Stimulated activated CD8-positive, alpha-beta memory T cell treated with anti-CD3 and anti-CD28 coated beads, Interleukin-12 subunit alpha, Interleukin-12 subunit beta, amount 100 ng/mL, for 24 hours (primary cell): ENCODE results near the gene GRID1.
"Not testable (repeated sequence)": the region's sequence is repeated elsewhere in the genome, so short reads cannot be mapped to it uniquely, and the experiment has no call there.

ENCODE experiments used
- DNase-seq: peaks from one replicate; pipeline ENCODE4 v3.0.0-alpha.2; 2020; ENCODE audit errors: extremely low read depth

GRID1 gene

DNA sequence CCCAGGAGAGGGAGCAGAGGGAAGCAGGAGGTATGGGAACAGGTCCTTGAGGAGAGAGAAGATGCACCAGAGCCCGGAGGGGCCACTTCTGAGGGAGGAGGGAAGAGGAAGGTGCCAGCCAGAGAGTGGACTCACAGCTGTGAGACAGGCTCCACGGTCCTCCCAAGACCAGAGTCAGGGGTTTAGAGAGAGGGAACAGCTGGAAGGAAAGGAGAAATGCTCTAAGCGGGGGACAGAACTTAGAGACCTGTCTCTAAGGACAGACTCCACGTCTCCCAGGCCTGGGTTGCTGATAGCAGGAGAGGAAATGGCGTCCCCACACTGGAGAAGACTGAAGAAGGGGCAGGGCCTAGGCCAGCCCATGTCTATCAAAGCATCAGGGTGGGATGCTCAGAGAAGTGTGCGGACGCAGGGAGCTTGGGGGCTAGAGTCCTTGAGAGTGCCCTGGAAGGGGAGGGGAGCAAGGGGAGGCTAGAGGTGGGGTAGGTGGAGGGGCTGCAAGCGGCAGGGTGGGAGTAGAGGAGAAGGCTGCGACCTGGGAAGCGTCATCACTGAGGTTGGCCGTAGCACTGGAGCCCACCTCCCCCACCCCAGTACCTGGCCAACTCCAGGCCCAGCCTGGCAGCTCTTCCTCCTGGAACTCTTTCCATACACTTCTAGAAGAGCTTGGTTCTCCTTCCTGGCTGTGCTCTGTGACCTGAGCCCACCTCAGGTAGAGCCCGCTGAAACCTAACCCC is 25.6 kb upstream of the GRID1 start:
- DNase-seq: no peak

DNA sequence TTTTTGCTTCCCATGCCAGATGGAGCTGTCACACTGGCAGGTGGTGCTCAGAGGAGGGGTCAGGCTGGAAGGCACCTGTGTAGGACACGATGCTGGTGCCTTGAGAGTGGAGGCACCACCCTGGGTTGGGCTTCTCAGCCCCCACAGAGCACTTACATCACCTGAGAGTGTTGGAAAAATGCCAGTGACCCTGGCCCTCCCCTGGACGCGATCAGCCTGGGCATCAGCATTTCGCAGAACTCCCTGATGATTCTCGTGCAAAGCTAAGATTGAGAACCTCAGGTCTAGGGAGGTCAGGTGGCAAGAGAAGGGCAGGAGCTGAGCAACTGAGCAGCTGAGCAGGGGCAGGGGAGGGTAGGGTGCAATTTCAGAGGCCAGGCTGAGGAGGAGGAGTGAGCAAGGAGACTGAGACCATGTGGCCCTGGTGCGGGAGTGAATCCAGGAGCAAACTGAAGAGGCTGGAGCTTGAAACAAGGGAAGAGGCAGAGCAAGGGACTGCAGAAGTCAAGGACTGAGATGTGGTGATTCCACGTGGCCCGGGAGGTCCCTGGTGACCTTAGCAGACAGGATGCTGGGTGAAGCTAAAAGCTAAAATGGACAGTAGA is 24.7 kb upstream of the GRID1 start:
- no peak for DNase-seq

DNA sequence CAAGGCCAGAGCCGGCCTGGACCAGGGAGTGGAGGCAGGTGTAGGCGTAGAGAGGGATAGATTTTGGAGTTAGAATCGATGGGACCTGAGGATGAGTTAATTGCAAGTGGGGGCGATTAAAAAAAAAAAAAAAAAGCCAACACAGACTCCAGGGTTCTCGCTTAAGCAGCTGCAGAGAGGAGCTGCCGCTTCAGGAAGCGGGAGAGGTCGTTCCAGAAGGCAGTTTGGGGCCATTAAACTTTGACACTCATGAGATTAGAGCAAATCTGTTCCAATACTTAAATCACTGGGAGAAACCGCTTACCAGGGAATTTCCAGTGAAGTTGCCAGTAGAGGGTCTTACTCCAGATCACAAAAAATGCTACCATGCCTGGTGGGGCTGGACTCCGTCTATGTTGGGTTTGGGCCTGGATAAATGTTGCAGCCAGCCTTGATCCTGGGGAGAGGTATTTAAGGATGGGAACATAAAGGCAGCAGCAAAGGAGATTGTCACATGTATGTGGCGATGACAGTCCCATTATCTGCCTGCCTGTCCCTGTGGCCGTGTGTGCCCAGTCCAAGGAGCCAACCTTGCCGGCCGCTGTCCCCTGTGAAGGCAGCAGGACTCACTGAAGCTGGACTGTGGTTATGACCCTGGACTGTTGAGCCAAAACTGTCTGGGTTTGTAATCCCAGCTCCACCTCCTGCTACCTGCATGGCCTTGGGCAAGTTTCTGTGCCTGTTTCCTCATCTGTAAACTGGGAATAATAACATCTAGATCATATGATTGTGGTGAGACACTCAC is 23.9 kb upstream of the GRID1 start:
- DNase-seq: no peak

DNA sequence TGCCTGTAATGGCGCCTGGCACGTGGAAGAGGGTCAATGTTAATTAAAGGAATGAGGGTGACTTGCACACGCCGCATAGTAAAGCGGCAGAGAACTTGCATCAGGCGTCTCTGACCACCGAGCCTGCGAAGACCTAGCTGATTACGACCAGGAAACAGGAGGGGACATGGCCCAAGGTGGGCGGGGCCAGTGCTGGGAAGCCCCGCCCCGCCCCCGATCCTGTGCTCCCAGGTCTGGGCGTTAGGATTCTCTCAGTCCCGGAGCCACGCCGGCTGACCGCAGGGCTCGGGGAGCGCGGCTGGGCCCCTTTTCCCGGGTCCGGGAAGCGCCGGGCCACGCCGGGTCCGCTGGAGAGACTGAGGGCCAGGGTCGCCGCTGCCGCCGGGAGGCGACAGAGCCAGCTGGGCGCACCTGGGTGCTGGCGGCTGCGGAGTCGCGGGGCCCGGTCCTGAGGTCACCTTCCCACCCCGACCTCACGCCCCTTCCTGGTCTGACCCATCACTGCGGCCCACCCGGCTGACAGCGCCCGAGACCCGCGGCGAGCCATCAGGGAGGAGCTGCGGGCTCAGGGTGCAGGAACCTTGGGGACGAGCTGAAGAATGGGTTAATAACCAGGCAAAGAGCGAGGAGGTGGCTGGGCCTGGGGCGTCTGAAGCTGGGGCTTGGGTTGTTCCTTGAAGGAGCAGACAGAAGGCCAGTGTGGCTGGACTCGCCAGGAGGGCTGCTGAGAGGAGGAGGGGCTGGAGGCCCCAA is 23.0 kb upstream of the GRID1 start:
- DNase-seq: no peak

DNA sequence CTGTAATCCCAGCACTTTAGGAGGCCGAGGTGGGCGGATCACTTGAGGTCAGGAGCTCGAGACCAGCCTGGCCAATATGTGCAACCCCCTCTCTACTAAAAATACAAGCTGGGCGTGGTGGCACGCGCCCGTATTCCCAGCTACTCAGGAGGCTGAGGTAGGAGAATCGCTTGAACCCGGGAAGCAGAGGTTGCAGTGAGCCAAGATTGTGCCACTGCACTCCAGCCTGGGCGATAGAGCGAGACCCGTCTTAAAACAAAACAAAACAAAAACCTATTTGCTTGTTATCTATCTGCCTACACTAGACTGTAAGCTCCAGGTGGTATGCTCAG is 22.5 kb upstream of the GRID1 start:
- not testable (repeated sequence) for DNase-seq

DNA sequence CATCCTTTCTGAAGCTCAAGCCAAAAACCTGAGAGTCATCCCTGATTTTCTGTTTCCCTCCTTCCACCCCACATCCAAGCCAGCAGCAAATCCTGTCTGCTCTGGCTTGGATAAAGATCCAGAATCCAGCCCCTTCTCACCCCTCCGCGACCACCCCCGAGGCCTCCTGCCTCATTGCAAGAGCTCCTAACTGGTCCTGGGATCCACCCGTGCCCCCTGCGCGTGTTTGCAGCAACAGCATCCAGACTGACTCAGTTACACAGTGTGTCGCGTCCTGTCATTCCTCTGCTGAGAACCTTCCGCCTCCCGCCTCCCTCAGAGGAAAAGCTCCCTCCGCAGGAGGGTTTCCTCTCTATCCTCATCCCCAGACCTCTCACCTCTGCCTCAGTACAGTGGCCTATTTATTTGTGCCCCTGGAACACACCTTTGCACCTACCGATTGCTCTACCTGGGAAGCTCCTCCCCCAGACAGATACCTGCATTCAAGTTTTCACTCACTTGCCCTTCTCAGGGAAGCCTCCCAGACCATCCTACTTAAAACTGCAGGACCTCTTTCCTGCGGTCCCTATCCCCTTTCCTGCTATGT is 21.6 kb upstream of the GRID1 start:
- DNase-seq: no peak

DNA sequence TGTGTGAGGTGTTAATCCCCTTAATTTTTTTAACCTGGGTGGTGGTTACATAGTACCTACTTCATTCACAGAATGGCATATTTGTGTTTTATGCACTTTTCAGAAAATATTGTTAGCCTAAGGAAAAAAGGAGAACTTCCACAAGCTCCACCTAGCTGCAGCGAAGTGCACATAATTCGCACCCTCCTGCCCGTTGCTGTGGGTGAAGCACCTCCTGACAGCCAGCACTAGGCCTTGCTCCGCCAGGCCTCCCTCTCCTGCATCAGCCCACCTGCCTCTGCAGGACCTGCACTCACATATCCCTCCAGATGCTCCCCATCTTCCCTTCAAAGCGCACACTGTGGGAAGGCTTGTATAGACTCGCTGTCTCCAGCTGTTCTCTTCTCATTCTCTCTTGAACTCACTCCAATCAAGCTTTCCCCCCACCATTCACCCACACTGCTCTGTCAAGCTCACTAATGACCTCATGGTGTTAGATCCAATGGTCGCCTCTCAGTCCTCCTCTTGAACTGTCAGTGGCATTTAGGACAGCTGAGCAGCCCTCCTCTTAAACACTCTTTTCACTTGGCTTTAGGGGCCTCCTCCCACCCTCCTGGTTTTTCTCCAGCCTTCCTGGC is 20.7 kb upstream of the GRID1 start:
- no peak for DNase-seq

DNA sequence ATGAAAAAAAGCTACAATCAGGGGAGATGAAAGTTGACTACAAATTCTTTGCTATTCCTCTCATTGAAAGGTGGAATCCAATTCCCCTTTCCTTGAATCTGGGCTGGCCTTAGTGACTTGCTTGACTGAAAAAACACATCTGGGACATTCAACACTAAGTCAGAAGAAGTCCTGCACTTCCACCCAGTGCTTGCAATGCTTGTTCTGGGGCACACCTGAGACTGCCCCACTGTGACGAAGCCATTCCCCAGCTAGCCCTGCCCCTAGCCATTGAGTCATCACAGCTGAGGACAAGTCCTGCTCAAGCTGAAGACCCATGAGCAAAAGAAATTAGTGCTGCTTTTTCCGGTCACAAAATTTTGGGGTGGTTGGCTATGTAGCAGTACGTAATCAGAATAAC is 19.2 kb upstream of the GRID1 start:
- no peak for DNase-seq

DNA sequence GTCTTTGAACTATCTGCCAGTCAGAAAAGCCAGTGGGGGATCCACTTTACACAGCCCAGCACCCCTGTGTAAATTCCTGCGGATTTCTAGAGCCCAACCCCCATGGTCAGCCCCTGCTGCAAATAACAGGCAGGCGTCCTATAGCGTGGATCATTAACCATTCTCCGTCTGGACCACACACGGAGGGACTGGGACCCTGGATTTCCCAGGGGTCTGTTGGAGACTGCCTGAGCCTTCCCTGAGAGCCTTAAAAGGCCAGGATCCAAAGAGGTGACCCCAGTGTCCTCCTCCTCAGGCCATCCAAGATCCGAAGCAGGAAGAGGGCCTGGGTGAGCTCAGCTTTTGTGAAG is 11.2 kb upstream of the GRID1 start:
- DNase-seq: no peak

DNA sequence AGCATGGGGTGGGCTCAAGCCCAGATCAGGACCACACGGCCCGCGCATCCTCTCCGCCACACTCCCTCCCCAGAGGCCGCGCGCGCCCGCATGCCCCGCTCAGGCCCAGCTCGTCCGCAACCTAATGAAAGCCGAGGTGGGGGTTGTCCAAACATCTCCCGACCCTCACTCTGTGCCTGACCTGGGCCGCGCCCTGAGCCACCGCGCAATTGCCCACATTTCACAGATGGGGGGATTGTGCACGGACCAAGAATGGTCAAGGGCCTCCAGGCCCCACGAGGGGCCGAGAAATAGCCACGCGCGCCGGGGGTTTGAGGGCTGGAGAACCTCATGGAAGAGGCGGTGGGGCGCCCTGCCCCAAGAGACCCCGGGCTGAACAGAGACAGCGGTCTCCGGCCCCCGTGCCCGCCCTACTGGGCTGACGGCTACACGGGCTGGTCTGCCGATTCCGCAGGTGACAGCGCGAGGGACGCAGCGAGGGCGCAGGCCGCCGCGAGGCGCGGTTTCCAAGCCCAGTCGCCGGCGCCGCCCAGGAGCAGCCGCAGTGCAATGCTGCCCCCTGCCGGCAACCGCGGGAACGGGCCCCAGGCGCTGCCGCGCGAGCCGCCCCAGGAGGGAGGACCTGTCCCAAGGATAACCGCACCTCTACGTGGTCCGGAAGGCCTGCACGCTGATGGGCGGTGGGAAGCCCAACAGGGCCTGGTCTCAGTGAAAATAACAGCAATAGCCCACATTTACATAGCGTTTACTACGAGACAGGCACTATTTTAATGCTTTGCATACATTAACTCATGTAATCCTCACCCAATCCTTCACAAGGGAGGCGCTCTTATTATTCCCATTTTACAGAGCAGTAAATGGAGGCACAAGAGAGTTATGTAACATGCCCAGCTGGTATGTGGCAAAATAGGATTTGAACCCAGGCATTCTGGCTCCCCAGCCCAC is 10.5 kb upstream of the GRID1 start:
- peak; percentile 37 for DNase-seq

DNA sequence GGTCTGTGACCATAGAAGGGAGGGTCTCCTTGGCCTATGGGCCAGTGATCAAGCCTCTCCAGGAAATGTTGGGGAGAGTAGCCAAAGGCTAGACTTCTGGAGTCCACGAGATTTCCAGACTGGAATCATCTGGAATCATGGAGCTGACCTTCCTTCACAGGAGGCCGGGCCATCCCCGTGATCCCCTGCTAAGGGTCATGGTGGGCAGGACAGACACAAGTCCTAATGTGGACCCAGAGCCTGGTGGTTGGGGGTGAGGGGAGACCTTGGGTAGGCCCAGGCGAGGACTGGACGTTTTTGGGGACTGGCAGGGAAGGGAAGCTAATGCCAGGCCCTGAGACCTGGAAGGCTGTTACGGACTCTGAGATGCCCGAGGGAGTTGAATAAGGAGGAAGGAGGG is 9.8 kb upstream of the GRID1 start:
- no peak for DNase-seq

DNA sequence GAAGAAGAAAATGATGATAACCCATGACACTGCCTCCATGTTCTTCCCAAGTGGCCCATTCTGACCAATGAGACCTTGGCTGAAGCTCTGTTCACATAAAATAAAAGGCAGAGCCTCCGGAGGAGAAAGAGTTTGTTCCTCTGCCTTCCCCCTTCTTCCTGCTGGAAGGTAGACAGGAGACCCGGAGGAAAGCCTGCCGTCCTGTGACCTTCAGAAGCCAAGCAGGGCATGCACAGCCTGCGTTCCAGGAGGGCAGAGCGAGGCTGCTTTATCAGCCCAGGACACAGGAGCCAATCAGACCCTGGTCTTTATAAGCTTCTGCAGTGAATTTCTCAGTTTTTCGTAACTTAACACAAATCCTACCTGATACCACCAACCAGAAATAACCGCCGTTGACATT is 8.6 kb upstream of the GRID1 start:
- no peak for DNase-seq

DNA sequence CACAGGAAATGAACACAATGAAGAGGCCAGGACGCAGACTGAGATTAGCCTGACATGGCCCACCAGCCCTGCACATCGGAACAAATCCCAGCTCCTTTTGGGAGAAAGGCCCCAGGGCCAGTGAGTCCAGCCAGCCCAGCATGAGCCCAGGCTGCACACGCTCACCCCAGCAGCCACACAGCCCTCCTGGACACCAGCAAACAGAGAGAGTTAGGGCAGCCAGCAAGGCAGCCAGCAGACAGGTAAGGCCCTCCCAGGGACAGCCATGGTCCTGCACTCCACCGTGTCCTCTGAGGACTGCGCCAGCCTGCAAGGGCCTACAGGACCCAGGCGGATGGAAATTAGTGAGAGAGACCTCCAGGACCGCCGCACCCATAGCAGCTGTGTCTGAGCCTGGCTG is 8.1 kb upstream of the GRID1 start:
- DNase-seq: no peak

DNA sequence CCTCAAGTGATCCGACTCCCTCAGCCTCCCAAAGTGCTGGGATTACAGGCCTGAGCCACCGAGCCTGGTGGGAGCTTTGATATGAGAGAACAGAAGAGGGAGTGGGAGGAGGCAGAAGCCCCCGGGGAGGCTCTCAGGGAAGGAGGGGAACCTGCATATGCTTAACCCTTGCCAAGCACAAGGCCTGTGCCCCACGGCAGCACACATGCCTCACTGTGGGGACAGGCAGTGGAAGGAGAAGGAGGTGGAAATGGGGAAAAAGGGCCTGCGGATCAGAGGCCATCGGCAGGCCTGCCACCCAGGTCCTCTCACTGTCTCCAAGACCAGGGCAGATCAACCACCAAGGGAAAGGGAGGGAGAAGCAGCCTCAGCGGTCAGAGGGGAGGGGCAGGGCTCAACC is 7.2 kb upstream of the GRID1 start:
- DNase-seq: no peak

DNA sequence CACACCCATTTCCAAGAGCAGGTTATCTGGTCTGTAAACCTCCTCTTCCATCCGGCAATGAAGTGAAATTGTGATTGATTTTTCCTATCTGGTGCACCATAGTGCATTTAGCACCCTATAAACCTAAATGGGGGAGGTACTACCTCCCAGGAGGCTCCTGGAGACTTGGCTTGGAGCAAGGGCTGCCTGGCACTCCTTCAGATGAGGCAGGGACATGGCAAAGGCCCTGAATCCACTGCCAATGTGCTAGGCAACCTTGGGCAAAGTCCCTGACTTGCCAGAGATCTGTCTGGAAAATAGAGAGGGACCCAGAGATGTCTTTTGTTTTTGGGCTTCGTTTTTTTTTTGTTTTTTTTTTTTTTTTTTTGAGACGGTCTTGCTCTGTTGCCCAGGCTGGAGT is 6.7 kb upstream of the GRID1 start:
- no peak for DNase-seq

DNA sequence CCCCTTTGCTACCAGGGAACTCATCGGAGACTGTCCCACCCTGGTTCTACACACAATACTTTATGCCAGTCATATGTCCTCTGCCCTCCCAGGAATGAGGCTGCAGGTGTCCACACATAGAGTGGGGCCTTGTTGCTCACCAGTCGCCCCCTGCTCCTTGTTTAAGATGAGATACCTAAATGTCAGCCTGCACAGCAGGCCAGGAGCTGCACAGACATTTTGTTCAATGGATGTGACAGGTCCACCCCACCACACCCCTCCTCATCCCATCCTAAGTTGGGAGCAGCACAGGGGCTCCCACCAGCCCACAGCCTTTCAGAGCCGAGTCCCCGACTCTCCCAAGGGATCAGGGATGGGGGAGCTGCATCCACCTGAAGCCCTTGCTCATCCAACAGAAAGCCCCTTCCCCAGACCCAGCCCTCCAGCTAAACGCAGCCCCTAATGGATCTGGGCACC is 6.2 kb upstream of the GRID1 start:
- DNase-seq: no peak

DNA sequence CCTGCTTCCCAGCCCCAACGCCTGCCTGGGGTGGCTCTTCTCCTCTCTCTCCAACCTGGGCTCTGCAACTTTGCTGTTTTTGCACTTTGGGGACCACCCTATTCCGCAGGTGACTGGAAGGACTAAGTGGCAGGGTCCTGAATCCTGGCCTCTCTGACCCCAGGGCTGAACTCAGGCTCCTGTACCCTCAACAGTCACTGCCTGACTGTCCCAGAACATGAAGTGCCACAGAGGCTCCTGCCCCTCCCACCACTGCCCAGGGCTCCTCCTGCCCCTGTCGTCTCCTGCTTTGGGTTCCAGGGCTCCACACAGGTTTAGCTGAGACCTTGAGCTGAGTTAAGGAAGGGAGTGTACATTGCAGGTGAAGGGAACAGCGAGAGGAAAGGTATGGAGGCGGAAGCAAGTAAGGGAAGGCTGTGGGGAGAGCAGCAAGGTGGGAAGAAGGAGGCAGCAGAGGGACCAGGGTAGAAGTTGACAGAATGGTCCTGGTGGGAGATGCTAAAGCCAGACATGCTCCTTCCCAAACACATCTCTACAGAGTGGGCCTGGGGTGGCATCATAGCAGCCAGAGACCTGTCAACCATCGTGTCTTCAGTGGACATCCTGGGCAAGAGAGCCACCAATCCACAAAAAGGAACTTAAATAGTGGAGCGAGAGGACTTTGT is 5.7 kb upstream of the GRID1 start:
- no peak for DNase-seq

DNA sequence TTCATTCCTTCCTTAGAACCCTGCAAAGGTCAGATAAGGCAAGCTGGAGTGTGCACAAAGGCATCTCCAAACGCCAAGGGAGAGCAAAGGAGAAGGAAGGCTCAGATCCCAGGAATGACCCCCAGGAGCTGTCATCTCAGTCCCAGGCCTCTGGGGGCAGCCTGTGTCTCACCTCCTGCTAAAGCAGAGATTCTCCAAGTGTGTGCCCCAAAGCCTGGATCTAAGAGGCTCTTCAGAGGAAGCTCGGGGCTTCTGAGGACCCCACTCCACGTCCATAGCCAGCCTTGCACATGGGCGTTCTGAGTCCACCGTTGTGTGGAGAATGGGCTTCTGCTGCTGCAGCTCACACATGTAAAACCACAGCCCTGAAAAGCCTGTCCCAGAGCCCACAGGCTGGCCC is 5.1 kb upstream of the GRID1 start:
- DNase-seq: no peak

DNA sequence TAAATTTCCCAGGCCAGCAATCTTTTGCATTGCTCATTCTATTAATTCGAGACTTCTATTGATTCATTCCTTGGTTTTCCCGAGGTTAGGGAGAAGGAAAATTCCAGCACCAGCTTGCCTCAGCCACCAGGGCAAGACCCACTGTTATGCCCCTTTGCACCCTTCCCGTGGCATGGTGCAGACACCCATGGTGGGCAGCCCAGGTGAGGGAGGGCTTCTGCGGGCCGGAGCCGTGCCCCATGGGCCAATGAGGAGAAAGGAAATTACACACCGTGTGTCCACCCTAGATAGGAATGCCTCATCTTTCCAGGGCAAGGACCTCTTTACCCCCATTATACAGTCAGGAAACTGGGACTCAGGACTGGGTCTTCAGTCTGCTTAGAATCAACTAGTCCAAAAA is 4.5 kb upstream of the GRID1 start:
- DNase-seq: no peak

DNA sequence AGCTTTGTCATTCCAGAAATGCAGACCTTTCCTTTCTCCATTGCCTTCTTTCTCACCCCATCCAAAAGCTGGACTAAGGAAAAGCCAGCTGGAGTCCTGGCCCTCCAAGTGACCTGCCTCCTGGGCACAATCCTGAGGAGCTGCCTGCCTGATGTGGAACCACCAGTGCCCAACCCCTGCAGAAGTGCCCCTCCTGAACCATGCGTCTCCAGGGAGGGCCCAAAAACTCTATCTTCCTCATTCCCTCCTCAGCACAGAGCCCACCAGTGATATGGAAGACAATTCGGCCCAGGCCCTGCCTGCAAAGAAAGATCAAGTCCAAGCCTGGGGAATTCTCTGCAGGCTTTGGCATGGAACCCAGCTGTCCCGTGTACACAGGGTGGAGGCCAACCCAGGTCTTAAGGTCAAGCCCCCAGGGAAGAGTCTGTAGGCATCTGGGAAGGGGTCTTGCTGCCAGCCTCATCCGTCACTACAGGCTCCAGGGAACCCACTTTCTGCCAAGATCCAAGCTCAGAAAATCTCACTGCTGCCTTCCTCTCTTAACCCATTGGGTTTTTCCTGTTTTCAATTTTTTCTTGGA is 3.5 kb upstream of the GRID1 start:
- no peak for DNase-seq
